B cell (primary cell): ENCODE data around the gene ARRB1. TPM values are rescaled to one million over a fixed set of nuclear protein-coding genes. Genes with fewer than 3 reads are reported as not detected.

Experiments used
- ATAC-seq: fragments of 200-7000 bp; cut with Tn5 transposase; one replicate; pipeline ENCODE4 v1.10.0; 2021; ENCODE audit warnings: low read depth, mild to moderate bottlenecking, moderate number of reproducible peaks, moderate library complexity
- CTCF ChIA-PET: fragments of 350-600 bp; sonication (Branson Sonifier 250); formaldehyde crosslinking; loops from one replicate; lab custom pipeline; 2021; ENCODE audit warnings: antibody characterized with exemption, inconsistent platforms; lab: Charles Lee
- POLR2A ChIA-PET: fragments of 350-600 bp; sonication (Branson Sonifier 250); formaldehyde crosslinking; loops from one replicate; lab custom pipeline; 2021; ENCODE audit warnings: antibody characterized with exemption; lab: Charles Lee
- DNase-seq: peaks from one replicate; pipeline ENCODE4 v3.0.0; 2013
- H2AFZ ChIP-seq: 2 replicates; pipeline ENCODE4 v1.6.1; 2012; ENCODE audit warnings: mild to moderate bottlenecking, low read depth, low read length; ENCODE audit not compliant: insufficient read depth, poor library complexity, severe bottlenecking
- H3K27ac ChIP-seq, 2 donors: 1 replicate in 1 of 2; 2 replicates in 1 of 2; pipeline ENCODE4 v1.5.1; 2012 to 2013; ENCODE audit warnings: low read length in 2 of 2, mild to moderate bottlenecking in 2 of 2, moderate library complexity in 1 of 2
- H3K27me3 ChIP-seq, 4 experiments: fragments of 200-600 bp in 1 of 4; sonication (generic) in 1 of 4; replicated peaks in 1 of 4; 1 replicate in 2 of 4; 2 replicates in 2 of 4; pipeline versions ENCODE4 v1.6.1 to v1.7.0; 2013 to 2016; ENCODE audit warnings: low read length in 3 of 4, mild to moderate bottlenecking in 2 of 4, mixed read lengths in 1 of 4, moderate library complexity in 1 of 4; ENCODE audit not compliant: insufficient read depth in 4 of 4, control insufficient read depth in 3 of 4; ENCODE audit errors: control extremely low read depth in 1 of 4
- H3K36me3 ChIP-seq, 2 experiments: replicated peaks in 1 of 2; 1 replicate in 1 of 2; 2 replicates in 1 of 2; pipeline versions ENCODE4 v1.6.1 to v1.7.1; 2013; ENCODE audit warnings: low read length in 1 of 2; ENCODE audit not compliant: insufficient read depth in 2 of 2, control insufficient read depth in 1 of 2; ENCODE audit errors: control extremely low read depth in 1 of 2, extremely low read depth in 1 of 2
- H3K4me1 ChIP-seq, 2 donors: fragments of 200-600 bp in 1 of 2; sonication (generic) in 1 of 2; 1 replicate in 1 of 2; 2 replicates in 1 of 2; pipeline versions ENCODE4 v1.5.1 to v1.6.1; 2013 to 2017; ENCODE audit warnings: low read length in 2 of 2; ENCODE audit not compliant: control insufficient read depth in 2 of 2, insufficient read depth in 2 of 2
- H3K4me2 ChIP-seq: replicated peaks from 2 replicates; pipeline ENCODE3; 2012; ENCODE audit warnings: mild to moderate bottlenecking, low read depth, low read length; ENCODE audit not compliant: poor library complexity, severe bottlenecking
- H3K4me3 ChIP-seq, 5 experiments: fragments of 200-600 bp in 1 of 5; sonication (generic) in 1 of 5; 1 replicate in 3 of 5; 2 replicates in 2 of 5; pipeline versions ENCODE4 v1.5.1 to v1.7.0; 2011 to 2016; ENCODE audit warnings: low read length in 4 of 5, mild to moderate bottlenecking in 4 of 5, low read depth in 2 of 5, control low read depth in 1 of 5, moderate library complexity in 1 of 5; ENCODE audit not compliant: insufficient read depth in 1 of 5; ENCODE audit errors: control extremely low read depth in 1 of 5, extremely low read depth in 1 of 5
- H3K79me2 ChIP-seq: fragments of 200-600 bp; sonication (generic); one replicate; pipeline ENCODE4 v1.6.0; 2016; ENCODE audit warnings: low read length; ENCODE audit not compliant: control insufficient read depth, insufficient read depth
- H3K9ac ChIP-seq: fragments of 200-600 bp; sonication (generic); 2 replicates; pipeline ENCODE4 v1.6.1; 2017; ENCODE audit warnings: mild to moderate bottlenecking, low read length, moderate library complexity
- H3K9me3 ChIP-seq, 3 donors: one replicate each; pipeline versions ENCODE4 v1.6.1 to v1.7.1; 2013; ENCODE audit warnings: low read length in 2 of 3; ENCODE audit not compliant: control insufficient read depth in 2 of 3, insufficient read depth in 1 of 3; ENCODE audit errors: control extremely low read depth in 1 of 3
- H4K20me1 ChIP-seq: 2 replicates; pipeline ENCODE4 v1.6.0; 2012; ENCODE audit warnings: mild to moderate bottlenecking, low read length; ENCODE audit not compliant: insufficient read depth, control insufficient read depth, poor library complexity, severe bottlenecking
- H3K27ac Mint-ChIP-seq: one replicate; pipeline ENCODE4 v1.8.0; 2021; ENCODE audit warnings: mixed read lengths
- H3K27me3 Mint-ChIP-seq: one replicate; pipeline ENCODE4 v1.8.0; 2021; ENCODE audit warnings: mixed read lengths
- H3K4me1 Mint-ChIP-seq: one replicate; pipeline ENCODE4 v1.8.0; 2021; ENCODE audit warnings: mixed read lengths
- H3K4me3 Mint-ChIP-seq: one replicate; pipeline ENCODE4 v1.8.0; 2021; ENCODE audit warnings: mixed read lengths
- H3K9me3 Mint-ChIP-seq: one replicate; pipeline ENCODE4 v1.8.0; 2022; ENCODE audit warnings: mixed read lengths; ENCODE audit not compliant: insufficient read depth
- EZH2 ChIP-seq: IDR thresholded peaks from 2 replicates; pipeline ENCODE4 v1.6.1; 2012; ENCODE audit warnings: borderline replicate concordance, low read depth, mild to moderate bottlenecking, moderate library complexity, low read length; ENCODE audit not compliant: insufficient read depth, poor library complexity, severe bottlenecking
- WGBS: methylation state at CpG from one replicate; pipeline ENCODE4 v1.1.5; 2013; ENCODE audit warnings: missing lambda C conversion rate; ENCODE audit not compliant: insufficient coverage; 5-methylcytosine and 5-hydroxymethylcytosine counted together
- intact Hi-C: fragments of 100-400 bp; cut with micrococcal nuclease; formaldehyde crosslinking; loops from one replicate; pipeline ENCODE4 v1.10.0; 2022
- polyA plus RNA-seq: library from polyadenylated mRNA; depleted of rRNA; stranded (reverse); fragments of >200 nt; gene quantifications from 2 replicates; pipeline ENCODE4 v1.2.3, GENCODE V29; 2012
- total RNA-seq, 2 donors: library from RNA; stranded (reverse); fragments of 120-200 nt in 1 of 2; gene quantifications; 1 replicate in 1 of 2; 2 replicates in 1 of 2; pipeline versions ENCODE4 v1.2.3 to v1.2.4, GENCODE V29; 2013 to 2022
- TF ChIP-seq, protein P1 (sequence below): fragments of 200-600 bp; IDR thresholded peaks from one replicate; pipeline ENCODE4 v1.8.0; 2022; ENCODE audit warnings: antibody characterized with exemption, mild to moderate bottlenecking

The ARRB1 gene
- total and polyA plus RNA-seq, 2 donors (not counting 1 experiment from before 2014, with no cell fraction given) = 1.0 to 1.9 TPM

DNA sequence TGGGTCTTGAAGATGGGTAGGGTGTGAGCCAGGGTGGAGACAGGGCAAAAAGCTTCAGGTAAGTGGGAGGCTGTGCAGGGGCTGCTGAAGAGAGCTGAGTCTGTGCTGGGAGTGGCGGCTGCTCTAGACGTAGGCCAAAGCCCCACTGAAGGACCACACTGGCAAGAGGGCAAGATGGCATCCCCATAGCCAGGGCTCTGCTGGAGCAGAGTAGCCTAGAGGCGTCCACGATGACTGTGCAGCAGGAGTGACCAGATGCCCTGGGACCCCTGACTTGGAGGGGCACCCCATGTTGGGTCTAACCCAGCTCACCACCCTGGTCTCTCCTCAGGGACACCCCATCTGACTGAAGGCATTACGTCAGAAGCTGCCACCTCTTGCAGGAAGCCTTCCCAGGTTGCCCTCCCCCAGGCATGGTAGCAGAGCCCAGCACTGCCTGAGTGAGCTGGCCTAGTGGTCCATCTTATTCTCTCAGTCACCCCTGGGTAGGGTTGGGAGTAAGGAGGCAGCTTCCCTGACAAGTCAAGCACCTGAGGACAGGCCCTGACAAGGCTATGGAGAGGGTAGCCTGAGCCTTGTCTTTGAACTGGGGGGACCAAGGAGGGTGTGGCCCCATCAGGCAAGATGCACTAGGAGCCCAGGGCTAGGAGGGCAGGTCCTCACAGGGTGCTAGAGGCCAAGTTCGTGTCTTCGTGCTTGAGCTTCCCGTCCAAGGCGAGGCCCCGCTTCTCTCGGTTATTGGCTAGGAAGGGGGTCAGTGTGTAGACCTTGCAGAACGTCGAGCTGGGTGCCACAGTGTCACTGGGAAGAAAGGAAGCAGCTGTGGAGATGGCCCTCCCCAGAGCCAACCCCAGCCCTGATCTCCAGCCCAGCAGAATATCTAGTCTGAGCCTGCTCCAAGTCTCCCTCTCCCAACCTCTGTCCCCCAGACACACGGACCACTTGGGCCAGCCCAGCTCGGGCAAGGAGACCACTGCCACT lies 77.8 kb downstream of the ARRB1 start:
- no peak for DNase-seq
- Histone ChIP-seq H3K79me2 (no peaks in the 10 kb centered on the region), H3K4me1 (peaks cover 16 to 18% of the 10 kb centered on the region in 2 donors), H3K27ac (no peak overlapping the region), H3K4me3 (no peak overlapping the region), H4K20me1 (no peaks in the 10 kb centered on the region), H3K9me3 (no peaks in the 10 kb centered on the region), H3K4me2 (no peak overlapping the region), H3K27me3 (no peaks in the 10 kb centered on the region), H2AFZ (no peak overlapping the region), H3K36me3 (no peaks in the 10 kb centered on the region), H3K9ac (no peak overlapping the region)
- Mint-ChIP-seq H3K27ac (peak overlapping the region; percentile 37), H3K9me3 (no peaks in the 10 kb centered on the region), H3K4me1 (peaks cover 21% of the 10 kb centered on the region), H3K27me3 (no peaks in the 10 kb centered on the region), H3K4me3 (no peak overlapping the region)
- no peak for ATAC-seq
- intact Hi-C loops = no loop called here
- TF ChIP-seq, protein P1, sequence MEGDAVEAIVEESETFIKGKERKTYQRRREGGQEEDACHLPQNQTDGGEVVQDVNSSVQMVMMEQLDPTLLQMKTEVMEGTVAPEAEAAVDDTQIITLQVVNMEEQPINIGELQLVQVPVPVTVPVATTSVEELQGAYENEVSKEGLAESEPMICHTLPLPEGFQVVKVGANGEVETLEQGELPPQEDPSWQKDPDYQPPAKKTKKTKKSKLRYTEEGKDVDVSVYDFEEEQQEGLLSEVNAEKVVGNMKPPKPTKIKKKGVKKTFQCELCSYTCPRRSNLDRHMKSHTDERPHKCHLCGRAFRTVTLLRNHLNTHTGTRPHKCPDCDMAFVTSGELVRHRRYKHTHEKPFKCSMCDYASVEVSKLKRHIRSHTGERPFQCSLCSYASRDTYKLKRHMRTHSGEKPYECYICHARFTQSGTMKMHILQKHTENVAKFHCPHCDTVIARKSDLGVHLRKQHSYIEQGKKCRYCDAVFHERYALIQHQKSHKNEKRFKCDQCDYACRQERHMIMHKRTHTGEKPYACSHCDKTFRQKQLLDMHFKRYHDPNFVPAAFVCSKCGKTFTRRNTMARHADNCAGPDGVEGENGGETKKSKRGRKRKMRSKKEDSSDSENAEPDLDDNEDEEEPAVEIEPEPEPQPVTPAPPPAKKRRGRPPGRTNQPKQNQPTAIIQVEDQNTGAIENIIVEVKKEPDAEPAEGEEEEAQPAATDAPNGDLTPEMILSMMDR = no peak
- TF ChIP-seq EZH2 = no peak
- POLR2A ChIA-PET = no interaction called here
- CTCF ChIA-PET = interaction anchor here (0.7 to 13.0 kb wide), 7 partner anchors 9 to 251 kb away, joined by 3 to 347 read pairs (median 4); no protein-coding TSS in a partner anchor
- WGBS = 86% methylated on average over 14 of the region's 15 CpGs

DNA sequence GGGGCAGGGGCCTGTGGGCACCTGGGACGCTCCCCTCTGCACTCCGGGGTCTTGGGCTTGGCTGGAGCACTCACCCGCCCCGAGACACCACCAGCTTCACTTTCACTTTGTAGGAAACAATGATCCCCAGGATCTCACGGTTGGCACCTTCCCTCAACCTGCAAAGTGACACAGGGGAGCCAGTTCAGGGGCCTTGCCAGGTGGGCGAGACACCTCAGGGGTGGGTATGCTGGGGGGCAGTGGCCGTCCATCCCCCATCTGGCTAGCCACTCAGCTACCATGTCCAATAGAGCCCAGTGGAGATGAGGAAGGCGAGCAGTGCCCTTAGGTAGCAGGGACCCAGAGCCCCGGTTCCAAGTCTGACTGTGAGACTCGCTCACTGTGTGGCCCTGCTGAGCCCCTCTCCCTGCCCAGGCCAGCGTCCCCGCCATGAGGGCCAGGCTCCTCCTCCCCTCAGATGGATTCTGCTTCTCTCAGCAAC lies 78.6 kb downstream of the ARRB1 start:
- H3K79me2 ChIP-seq = no peaks in the 10 kb centered on the region
- H3K27me3 ChIP-seq = no peaks in the 10 kb centered on the region
- Mint-ChIP-seq H3K27ac (peak overlapping the region; percentile 15), H3K27me3 (no peaks in the 10 kb centered on the region), H3K9me3 (no peaks in the 10 kb centered on the region), H3K4me1 (peaks cover 21% of the 10 kb centered on the region), H3K4me3 (no peak overlapping the region)
- H3K27ac ChIP-seq = no peak overlapping the region
- peak overlapping the region; percentile 31 for H3K4me2 ChIP-seq
- intact Hi-C loops = no loop called here
- WGBS = 60% methylated on average over 10 of the region's 12 CpGs
- POLR2A ChIA-PET = no interaction called here
- H4K20me1 ChIP-seq = no peaks in the 10 kb centered on the region
- DNase-seq (no peak), ATAC-seq (no peak)
- H3K4me1 ChIP-seq = peaks cover 16 to 18% of the 10 kb centered on the region in 2 donors
- TF ChIP-seq, protein P1 = no peak
- TF ChIP-seq EZH2 = no peak
- H3K4me3 ChIP-seq = no peak overlapping the region
- no peaks in the 10 kb centered on the region for H3K9me3 ChIP-seq
- no peaks in the 10 kb centered on the region for H3K36me3 ChIP-seq
- H2AFZ ChIP-seq = peak overlapping the region; percentile 36
- CTCF ChIA-PET = interaction anchor here (1.1 to 13.0 kb wide), 6 partner anchors 15 to 251 kb away, joined by 3 to 347 read pairs (median 18); no protein-coding TSS in a partner anchor
- no peak overlapping the region for H3K9ac ChIP-seq
